Stimulated activated CD8-positive, alpha-beta memory T cell treated with anti-CD3 and anti-CD28 coated beads, Interleukin-4, amount 100 ng/mL, for 24 hours (primary cell): ENCODE measurements around the gene PPP1R3C.

Source experiments
- DNase-seq: peaks from one replicate; pipeline ENCODE4 v3.0.0-alpha.2; 2020; ENCODE audit warnings: low read depth

Gene PPP1R3C

GRCh38 chr10:91632671-91633550 lies at the start of gene PPP1R3C:
Gene PPP1R3C, minus strand, starts transcription at chr10:91633071. Its CDS starts 102 bp downstream, at chr10:91632969.
- peak; percentile 26 for DNase-seq

GRCh38 chr10:91681361-91682276 lies 48.7 kb upstream of the PPP1R3C start:
- DNase-seq = no peak

DNA sequence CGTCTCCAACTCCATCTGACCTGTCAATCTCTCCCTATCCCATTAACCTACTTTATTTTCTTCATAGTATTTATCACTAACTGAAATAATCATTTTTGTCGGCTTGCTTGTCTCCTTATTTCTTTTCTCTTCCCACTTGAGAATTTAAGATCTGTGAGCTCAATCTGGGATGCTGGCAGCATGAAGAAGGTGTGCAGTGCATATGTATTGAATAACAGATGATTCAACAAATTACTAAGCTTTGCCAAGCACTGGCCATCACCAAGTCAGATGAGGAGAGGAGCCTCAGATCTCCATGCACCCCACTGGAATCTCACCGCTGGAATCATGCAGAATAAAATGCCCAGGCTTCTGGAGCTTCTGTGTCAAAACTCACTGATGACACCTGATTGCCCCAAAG lies 47.6 kb upstream of the PPP1R3C start:
- DNase-seq = no peak

DNA sequence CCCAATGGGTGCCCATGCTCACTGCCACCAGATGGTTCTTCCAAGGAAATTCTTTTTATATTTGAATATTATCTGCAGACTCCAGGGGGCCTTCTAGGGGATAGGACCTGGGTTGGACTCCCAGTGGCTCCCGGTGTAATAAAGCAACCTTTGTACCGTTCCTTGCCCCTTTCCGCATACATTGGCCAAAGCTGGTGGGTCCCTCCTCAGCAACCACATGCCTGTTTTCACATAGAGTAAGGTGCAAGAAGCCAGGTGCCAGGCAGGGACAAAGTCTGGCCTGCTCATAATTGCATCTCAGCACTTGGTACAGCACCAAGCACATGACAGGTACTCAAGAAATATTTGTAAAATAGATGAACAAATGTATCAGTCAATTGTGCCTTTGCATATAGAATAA lies 46.4 kb upstream of the PPP1R3C start:
- no peak for DNase-seq

GRCh38 chr10:91677911-91678310 lies 45.0 kb upstream of the PPP1R3C start:
- no peak for DNase-seq

DNA sequence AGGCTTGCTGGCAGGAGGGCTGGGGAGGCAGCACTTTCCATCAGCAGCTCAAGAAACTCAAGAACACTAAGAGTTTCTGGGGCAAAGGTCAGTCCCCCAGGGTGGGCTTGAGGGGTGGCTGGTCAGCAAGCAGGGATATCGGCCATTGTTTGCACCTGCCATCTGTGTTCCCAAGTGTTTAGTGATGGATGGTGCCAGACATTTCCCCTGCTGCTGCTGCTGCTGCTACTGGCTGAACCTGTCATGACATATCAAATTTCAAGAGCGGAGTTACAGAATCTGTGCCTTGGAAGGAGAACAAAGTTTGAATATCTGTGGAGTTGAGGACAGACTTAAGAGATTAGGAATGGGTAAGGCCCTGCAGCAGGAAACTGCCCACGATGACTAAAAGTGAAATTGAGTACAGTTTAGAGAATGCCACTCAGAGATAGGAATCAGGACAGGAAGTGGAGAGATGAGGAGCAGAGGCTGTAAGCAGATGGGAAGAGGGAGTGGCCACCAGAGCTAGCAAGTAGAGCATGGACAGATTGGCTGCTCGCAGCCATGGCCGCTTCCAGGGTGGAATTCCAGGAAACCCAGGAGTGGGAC lies 39.2 kb upstream of the PPP1R3C start:
- no peak for DNase-seq

- no peak for DNase-seq
Measured at GRCh38 chr10:91668913-91669312, 36.0 kb upstream of the PPP1R3C start.

- DNase-seq = no peak
Measured at GRCh38 chr10:91665842-91666241, 33.0 kb upstream of the PPP1R3C start.

- no peak for DNase-seq
Measured at GRCh38 chr10:91664426-91664825, 31.6 kb upstream of the PPP1R3C start.

- no peak for DNase-seq
Measured at GRCh38 chr10:91662993-91663392, 30.1 kb upstream of the PPP1R3C start.

DNA sequence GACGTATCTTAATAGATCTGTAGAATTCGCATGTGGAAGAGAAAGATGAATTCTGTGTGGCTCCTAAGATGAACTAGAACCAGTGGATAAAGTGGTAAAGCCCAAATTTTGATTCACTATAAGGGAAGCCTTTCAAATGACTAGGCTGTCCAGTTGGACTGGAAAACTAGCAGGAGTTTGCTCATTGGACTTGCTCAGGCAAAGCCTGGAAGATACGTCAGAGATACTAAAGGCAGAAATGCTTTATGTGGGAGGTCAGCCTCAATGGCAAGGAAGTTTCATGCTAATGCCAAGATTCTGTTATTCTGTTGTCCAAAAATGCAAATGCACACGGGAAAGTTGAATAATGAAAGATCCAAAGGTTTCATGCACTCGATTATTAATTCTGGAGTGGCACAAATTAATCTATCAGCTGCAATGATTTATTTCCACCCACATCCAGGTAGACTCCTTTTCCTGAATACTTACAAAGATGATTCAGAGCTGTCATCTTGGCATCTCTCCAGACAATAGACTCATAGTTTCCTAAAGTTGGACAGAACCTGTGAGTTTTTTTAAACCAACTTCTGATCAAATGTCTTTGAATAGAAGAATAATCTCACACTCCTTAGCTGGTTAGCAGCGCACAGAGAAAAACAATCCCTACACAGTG lies 20.5 kb upstream of the PPP1R3C start:
- no peak for DNase-seq

- DNase-seq = no peak
Measured at GRCh38 chr10:91652364-91652763, 19.5 kb upstream of the PPP1R3C start.

DNA sequence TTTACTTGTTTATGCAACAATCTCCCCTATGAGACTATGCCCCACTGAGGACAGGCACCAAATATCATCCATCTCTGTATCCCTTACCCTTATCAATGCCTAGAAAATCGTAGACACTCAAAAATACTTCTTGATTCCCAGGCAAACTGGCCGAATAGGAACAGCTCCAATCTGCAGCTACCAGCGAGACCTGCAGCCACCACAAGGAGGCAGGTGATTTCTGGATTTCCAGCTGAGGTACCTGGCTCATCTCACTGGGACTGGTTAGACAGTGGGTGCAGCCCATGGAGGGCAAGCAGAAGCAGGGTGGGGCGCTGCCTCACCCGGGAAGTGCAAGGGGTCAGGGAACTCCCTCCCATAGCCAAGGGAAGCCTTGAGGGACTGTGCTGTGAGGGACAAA lies 10.8 kb upstream of the PPP1R3C start:
- no peak for DNase-seq

- DNase-seq = no peak
Measured at GRCh38 chr10:91642831-91643692, 10.2 kb upstream of the PPP1R3C start.

- DNase-seq = no peak
Measured at GRCh38 chr10:91636892-91637291, 4.0 kb upstream of the PPP1R3C start.

DNA sequence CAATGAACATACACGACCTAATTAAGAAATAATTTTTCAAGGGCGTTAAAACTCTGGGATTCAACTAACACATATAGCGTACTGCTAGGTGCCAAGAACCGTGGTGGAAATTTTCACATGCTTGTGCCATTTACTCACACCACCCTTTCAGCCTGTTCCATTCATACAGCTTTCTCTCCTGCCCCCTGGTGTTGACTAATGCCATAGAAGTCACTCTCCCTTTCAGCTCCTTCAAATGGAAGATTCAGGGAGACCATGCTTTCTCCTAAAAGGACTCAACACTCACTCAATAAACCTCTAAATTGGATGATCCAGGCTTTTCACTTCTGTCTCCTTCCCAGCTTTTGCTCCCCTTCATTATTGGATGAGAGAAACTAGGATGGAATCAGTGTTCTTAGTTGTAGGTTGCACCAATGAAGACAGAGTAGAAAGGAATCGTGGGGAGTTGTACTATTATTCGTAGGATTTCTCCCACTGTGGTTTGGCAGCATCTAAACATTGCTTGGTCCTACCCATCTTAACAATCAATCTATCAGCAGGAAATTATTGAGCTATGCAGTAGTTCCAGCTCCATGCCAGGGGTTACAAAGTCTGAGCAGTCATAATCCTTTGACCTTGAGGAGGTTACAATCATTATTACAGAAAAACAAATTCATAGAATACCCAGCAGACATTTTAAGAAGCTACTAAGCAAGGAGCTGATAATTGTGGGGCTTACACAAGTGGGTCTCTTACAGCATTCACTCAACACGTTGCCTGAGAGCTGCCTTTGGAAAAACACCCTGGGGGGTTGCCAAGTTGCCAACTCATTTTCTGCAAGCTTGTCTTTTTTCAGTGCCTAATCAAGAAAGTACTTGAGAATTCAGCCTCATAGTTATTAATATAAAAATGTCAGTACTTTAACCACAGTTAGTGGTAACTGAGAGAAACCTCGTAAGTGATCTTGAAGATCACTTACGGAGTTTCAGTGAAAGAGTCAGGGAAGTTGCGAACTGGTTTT lies 2.8 kb upstream of the PPP1R3C start:
- no peak for DNase-seq

DNA sequence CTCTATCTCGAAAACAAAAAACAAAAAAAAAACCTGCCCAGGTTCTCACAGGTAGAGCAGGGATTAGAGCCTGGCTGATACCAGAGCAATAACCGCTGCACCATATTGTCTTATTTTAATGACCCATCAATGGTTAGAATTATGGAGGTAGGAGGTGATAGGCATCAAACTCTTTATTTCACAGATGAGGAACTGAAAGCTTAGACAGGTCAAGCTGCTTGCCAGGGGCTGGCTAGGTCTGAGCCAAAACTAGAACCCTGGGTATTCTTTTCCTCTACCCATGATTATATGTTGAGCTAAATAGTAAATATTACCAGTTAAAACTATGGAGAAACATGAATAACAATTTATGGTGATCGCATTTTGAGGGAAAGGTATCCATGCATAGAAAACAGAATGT lies 2.0 kb upstream of the PPP1R3C start:
- no peak for DNase-seq

GRCh38 chr10:91634246-91634645 lies 1.4 kb upstream of the PPP1R3C start:
- no peak for DNase-seq

DNA sequence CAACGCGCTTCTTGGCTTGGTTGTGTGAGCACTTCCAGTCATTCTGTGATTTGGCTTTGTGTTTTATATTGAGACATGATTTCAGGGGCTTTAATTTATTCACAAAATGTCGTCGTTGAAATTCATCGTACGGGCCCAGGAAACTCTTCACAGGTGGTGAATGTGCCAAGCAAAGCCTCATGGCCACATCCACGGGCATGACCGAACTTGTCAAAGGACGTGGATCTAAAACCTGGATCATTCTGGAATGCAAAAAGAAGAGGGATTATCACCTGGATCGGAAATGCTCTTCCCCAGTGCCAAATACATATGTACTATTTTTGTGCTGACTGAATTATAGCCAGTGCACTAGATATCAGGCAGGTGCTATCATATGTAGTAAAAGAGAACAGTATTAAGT lies 2.2 kb downstream of the PPP1R3C start:
- DNase-seq = no peak
